H9 (cell line): ENCODE results near the gene CKAP2. TPM values are rescaled to one million over a fixed set of nuclear protein-coding genes. Genes with fewer than 3 reads are reported as not detected.
A peak's percentile ranks its signal among the peaks of the same experiment; 100 is the strongest.

Experiments
- DNase-seq: peaks from one replicate; pipeline ENCODE4 v3.0.0-alpha.2; 2017
- H2AFZ ChIP-seq: one replicate; pipeline ENCODE4 v1.6.1; 2013; ENCODE audit warnings: mild to moderate bottlenecking, low read length, control low read depth, moderate library complexity
- H2AK5ac ChIP-seq: 2 replicates; pipeline ENCODE4 v1.6.1; 2013; ENCODE audit warnings: low read length, control low read depth, mixed read lengths; ENCODE audit not compliant: insufficient read length
- H2BK120ac ChIP-seq: one replicate; pipeline ENCODE4 v1.6.1; 2013; ENCODE audit warnings: low read depth, mild to moderate bottlenecking, low read length, control low read depth, inconsistent platforms; ENCODE audit not compliant: poor library complexity, severe bottlenecking
- H2BK12ac ChIP-seq: 2 replicates; pipeline ENCODE4 v1.6.1; 2013; ENCODE audit warnings: low read length, control low read depth, mixed read lengths, low read depth; ENCODE audit not compliant: insufficient read length
- H2BK15ac ChIP-seq: 2 replicates; pipeline ENCODE4 v1.6.1; 2013; ENCODE audit warnings: low read depth, low read length, control low read depth
- H2BK20ac ChIP-seq: one replicate; pipeline ENCODE4 v1.6.1; 2013; ENCODE audit warnings: low read depth, mild to moderate bottlenecking, low read length, control low read depth, inconsistent platforms; ENCODE audit not compliant: poor library complexity, severe bottlenecking
- H2BK5ac ChIP-seq: 2 replicates; pipeline ENCODE4 v1.6.1; 2013; ENCODE audit warnings: low read length, control low read depth, mixed read lengths; ENCODE audit not compliant: insufficient read length
- H3K14ac ChIP-seq: 2 replicates; pipeline ENCODE4 v1.6.1; 2013; ENCODE audit warnings: low read length, control low read depth; ENCODE audit not compliant: insufficient read depth
- H3K18ac ChIP-seq: 2 replicates; pipeline ENCODE4 v1.6.1; 2013; ENCODE audit warnings: low read depth, mild to moderate bottlenecking, mixed read lengths, low read length, control low read depth; ENCODE audit not compliant: insufficient read length
- H3K23ac ChIP-seq: 2 replicates; pipeline ENCODE4 v1.6.1; 2013; ENCODE audit warnings: low read length, control low read depth, mixed read lengths, low read depth; ENCODE audit not compliant: insufficient read length
- H3K23me2 ChIP-seq: 2 replicates; pipeline ENCODE4 v1.6.1; 2013; ENCODE audit warnings: low read depth, mild to moderate bottlenecking, mixed read lengths, low read length, control low read depth; ENCODE audit not compliant: insufficient read length, poor library complexity, severe bottlenecking
- H3K27ac ChIP-seq: 2 replicates; pipeline ENCODE4 v1.5.1; 2013; ENCODE audit warnings: low read length, control low read depth, mixed read lengths, low read depth; ENCODE audit not compliant: insufficient read length
- H3K27me3 ChIP-seq: 2 replicates; pipeline ENCODE4 v1.6.1; 2013; ENCODE audit warnings: low read length, control low read depth, inconsistent platforms; ENCODE audit not compliant: insufficient read depth
- H3K4ac ChIP-seq: 2 replicates; pipeline ENCODE4 v1.6.1; 2013; ENCODE audit warnings: low read depth, mild to moderate bottlenecking, control low read depth, inconsistent platforms, low read length, moderate library complexity
- H3K4me1 ChIP-seq: 2 replicates; pipeline ENCODE4 v1.6.1; 2013; ENCODE audit warnings: low read length, control low read depth, inconsistent platforms; ENCODE audit not compliant: insufficient read depth
- H3K4me2 ChIP-seq: 2 replicates; pipeline ENCODE4 v1.6.1; 2013; ENCODE audit warnings: low read length, control low read depth, mixed read lengths; ENCODE audit not compliant: insufficient read length, insufficient read depth
- H3K56ac ChIP-seq: 2 replicates; pipeline ENCODE4 v1.6.1; 2013; ENCODE audit warnings: low read depth, mild to moderate bottlenecking, mixed read lengths, low read length, control low read depth; ENCODE audit not compliant: insufficient read length
- H3K79me1 ChIP-seq: 2 replicates; pipeline ENCODE4 v1.6.1; 2013; ENCODE audit warnings: low read depth, mild to moderate bottlenecking, moderate library complexity, low read length, control low read depth, inconsistent platforms; ENCODE audit not compliant: insufficient read depth, poor library complexity, severe bottlenecking
- H3K79me2 ChIP-seq: 2 replicates; pipeline ENCODE4 v1.6.1; 2013; ENCODE audit warnings: low read length, control low read depth, inconsistent platforms; ENCODE audit not compliant: insufficient read depth
- H3K9ac ChIP-seq: 2 replicates; pipeline ENCODE4 v1.6.1; 2013; ENCODE audit warnings: low read length, control low read depth, mixed read lengths; ENCODE audit not compliant: insufficient read length; ENCODE audit errors: extremely low read depth
- H3K9me3 ChIP-seq: one replicate; pipeline ENCODE4 v1.6.1; 2013; ENCODE audit warnings: low read depth, low read length, inconsistent platforms; ENCODE audit not compliant: control insufficient read depth
- H3T11ph ChIP-seq: one replicate; pipeline ENCODE4 v1.6.1; 2013; ENCODE audit warnings: mild to moderate bottlenecking, low read length, control low read depth, inconsistent platforms
- H4K20me1 ChIP-seq: one replicate; pipeline ENCODE4 v1.6.1; 2013; ENCODE audit not compliant: control insufficient read depth, insufficient read length, insufficient read depth
- H4K5ac ChIP-seq: 2 replicates; pipeline ENCODE4 v1.6.1; 2013; ENCODE audit warnings: low read depth, mild to moderate bottlenecking, mixed read lengths, low read length, control low read depth; ENCODE audit not compliant: insufficient read length
- H4K8ac ChIP-seq: replicated peaks from 2 replicates; pipeline ENCODE4 v1.6.1; 2013; ENCODE audit warnings: low read length, control low read depth, mixed read lengths, low read depth; ENCODE audit not compliant: insufficient read length
- H4K91ac ChIP-seq: 2 replicates; pipeline ENCODE4 v1.6.1; 2013; ENCODE audit warnings: low read depth, mild to moderate bottlenecking, moderate library complexity, mixed read lengths, low read length, control low read depth; ENCODE audit not compliant: insufficient read length
- H3K27ac Mint-ChIP-seq, 3 experiments: 2 replicates in 2 of 3; 3 replicates in 1 of 3; pipeline ENCODE4 v1.8.0; 2020 to 2021; ENCODE audit warnings: mixed read lengths in 3 of 3, mild to moderate bottlenecking in 1 of 3, moderate library complexity in 1 of 3
- H3K27me3 Mint-ChIP-seq: 2 replicates; pipeline ENCODE4 v1.8.0; 2021; ENCODE audit warnings: low read depth, mild to moderate bottlenecking, moderate library complexity, mixed read lengths
- H3K36me3 Mint-ChIP-seq, 3 experiments: 2 replicates in 2 of 3; 3 replicates in 1 of 3; pipeline ENCODE4 v1.8.0; 2020 to 2021; ENCODE audit warnings: low read depth in 3 of 3, mixed read lengths in 3 of 3; ENCODE audit not compliant: insufficient read depth in 1 of 3
- H3K4me1 Mint-ChIP-seq, 2 experiments: 2 replicates each; pipeline ENCODE4 v1.8.0; 2020; ENCODE audit warnings: mixed read lengths in 2 of 2
- H3K4me3 Mint-ChIP-seq, 2 experiments: 2 replicates in 1 of 2; 3 replicates in 1 of 2; pipeline ENCODE4 v1.8.0; 2020 to 2021; ENCODE audit warnings: mild to moderate bottlenecking in 2 of 2, mixed read lengths in 2 of 2, moderate library complexity in 1 of 2
- H3K9me3 Mint-ChIP-seq, 2 experiments: 2 replicates in 1 of 2; 3 replicates in 1 of 2; pipeline ENCODE4 v1.8.0; 2020; ENCODE audit warnings: mild to moderate bottlenecking in 2 of 2, mixed read lengths in 2 of 2, moderate library complexity in 1 of 2
- CTCF ChIP-seq: fragments of 200-600 bp; sonication (generic); conservative IDR thresholded peaks from 3 replicates; pipeline ENCODE4 v1.8.0; 2021; ENCODE audit warnings: antibody characterized with exemption, mild to moderate bottlenecking
- WGBS: extraction: QIAGEN DNeasy Blood & Tissue Kit; methylation state at CpG from one replicate; pipeline ENCODE4 v1.1.7; 2013; ENCODE audit warnings: missing lambda C conversion rate, low lambda C conversion rate, mixed read lengths; ENCODE audit not compliant: insufficient read length; ENCODE audit errors: extremely low coverage; 5-methylcytosine and 5-hydroxymethylcytosine counted together
- total RNA-seq: library from RNA; stranded (reverse); gene quantifications from 2 replicates; pipeline ENCODE4 v1.2.1, GENCODE V29; 2021

Gene CKAP2
- total RNA-seq, 1 experiment from 2014 or later: 72.4 TPM

- peaks cover 5% of the 10 kb centered on the region for H3K27me3 Mint-ChIP-seq
- H3K23me2 ChIP-seq: no peaks in the 10 kb centered on the region
- no peak for TF ChIP-seq CTCF
- DNase-seq: no peak
- no peak overlapping the region for H3K4me3 Mint-ChIP-seq
- H3T11ph ChIP-seq: no peak overlapping the region
- 100% methylated on average over 1 of the region's 1 CpG for WGBS
- H2BK5ac ChIP-seq: no peak overlapping the region
- no peak overlapping the region for H2BK20ac ChIP-seq
- no peaks in the 10 kb centered on the region for H3K9me3 Mint-ChIP-seq
- H3K79me1 ChIP-seq: no peaks in the 10 kb centered on the region
- H4K20me1 ChIP-seq: no peaks in the 10 kb centered on the region
- no peak overlapping the region for H3K4ac ChIP-seq
- H3K23ac ChIP-seq: no peak overlapping the region
- H3K36me3 Mint-ChIP-seq: peaks cover 0 to 26% (median 18%) of the 10 kb centered on the region in 3 experiments; a peak in 5 of 7 replicates
- H3K18ac ChIP-seq: no peak overlapping the region
- no peak overlapping the region for H3K27ac ChIP-seq
- no peaks in the 10 kb centered on the region for H3K4me1 Mint-ChIP-seq
- H4K5ac ChIP-seq: no peak overlapping the region
- no peaks in the 10 kb centered on the region for H3K27me3 ChIP-seq
- peak overlapping the region in 1 of 3 experiments; percentile 5; a peak in 1 of 7 replicates for H3K27ac Mint-ChIP-seq
- no peaks in the 10 kb centered on the region for H3K79me2 ChIP-seq
- no peak overlapping the region for H2AFZ ChIP-seq
- H4K8ac ChIP-seq: no peak overlapping the region
- H4K91ac ChIP-seq: no peak overlapping the region
- no peaks in the 10 kb centered on the region for H3K4me1 ChIP-seq
- H2BK12ac ChIP-seq: no peak overlapping the region
- H2BK15ac ChIP-seq: no peak overlapping the region
- no peak overlapping the region for H3K9ac ChIP-seq
- H3K9me3 ChIP-seq: no peaks in the 10 kb centered on the region
- H3K56ac ChIP-seq: no peak overlapping the region
- no peak overlapping the region for H3K4me2 ChIP-seq
- H2AK5ac ChIP-seq: no peak overlapping the region
- no peak overlapping the region for H3K14ac ChIP-seq
- no peak overlapping the region for H2BK120ac ChIP-seq
Measured at GRCh38 chr13:52412128-52412527, 43.1 kb upstream of the CKAP2 start.
